HFF-Myc (cell line): ENCODE measurements around the gene MYOF.

Source experiments
- DNase-seq: peaks from one replicate; pipeline ENCODE4 v3.0.0-alpha.2; 2011; ENCODE audit warnings: low read depth; ENCODE audit errors: extremely low read depth
- H3K4me3 ChIP-seq: replicated peaks from 2 replicates; pipeline ENCODE4 v1.5.1; 2011; ENCODE audit warnings: low read depth, mild to moderate bottlenecking, control low read depth, low read length
- CTCF ChIP-seq: IDR thresholded peaks from 2 replicates; pipeline ENCODE4 v1.5.1; 2012; ENCODE audit warnings: mild to moderate bottlenecking, low read depth, low read length, control low read depth; ENCODE audit errors: missing control alignments

MYOF gene

DNA sequence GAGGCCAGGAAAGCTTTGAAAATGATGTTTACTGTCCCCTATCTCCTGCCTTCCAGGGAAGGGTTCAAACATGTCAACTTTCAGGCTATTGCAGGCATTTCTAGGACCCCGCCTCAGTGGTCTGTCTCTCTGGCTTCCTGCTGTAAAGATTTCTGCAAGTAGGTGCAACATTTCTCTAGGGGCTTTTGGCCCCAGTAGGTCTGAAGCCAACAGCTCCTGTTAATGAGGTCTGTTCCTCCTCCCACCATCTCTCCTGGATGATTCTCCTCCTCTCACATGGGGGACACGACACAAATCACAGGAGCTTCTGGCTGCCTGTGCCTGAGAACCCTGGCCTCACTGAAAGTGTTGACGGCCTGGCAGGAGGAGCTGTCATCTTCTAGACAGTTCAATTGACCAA lies 214.1 kb downstream of the MYOF start:
- DNase-seq, result no peak
- no peak overlapping the region for H3K4me3 ChIP-seq
- TF ChIP-seq CTCF, result no peak

- no peak overlapping the region for H3K4me3 ChIP-seq
- TF ChIP-seq CTCF, result no peak
- DNase-seq, result no peak
Measured at GRCh38 chr10:93267521-93267920, 214.6 kb downstream of the MYOF start.

DNA sequence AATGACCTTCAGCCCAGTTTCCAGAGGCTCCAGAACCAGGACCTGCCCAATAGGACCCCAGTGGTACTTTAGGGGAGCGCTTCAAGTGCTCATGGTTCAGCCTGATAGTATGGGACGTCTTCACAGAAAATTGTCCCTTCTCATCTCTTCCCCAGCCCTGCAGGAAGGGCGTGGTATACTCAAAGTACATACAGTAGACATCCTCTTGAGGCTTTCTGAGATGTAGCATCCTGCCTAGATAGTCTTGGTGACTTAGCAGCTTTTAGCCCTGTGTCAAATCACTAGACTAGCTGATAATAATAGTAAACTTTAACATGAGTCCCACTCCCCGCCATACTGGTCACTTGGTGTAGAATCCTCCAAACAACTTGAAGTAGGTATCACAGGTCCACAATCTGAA lies 215.3 kb downstream of the MYOF start:
- no peak for DNase-seq
- TF ChIP-seq CTCF, result no peak
- no peak overlapping the region for H3K4me3 ChIP-seq

DNA sequence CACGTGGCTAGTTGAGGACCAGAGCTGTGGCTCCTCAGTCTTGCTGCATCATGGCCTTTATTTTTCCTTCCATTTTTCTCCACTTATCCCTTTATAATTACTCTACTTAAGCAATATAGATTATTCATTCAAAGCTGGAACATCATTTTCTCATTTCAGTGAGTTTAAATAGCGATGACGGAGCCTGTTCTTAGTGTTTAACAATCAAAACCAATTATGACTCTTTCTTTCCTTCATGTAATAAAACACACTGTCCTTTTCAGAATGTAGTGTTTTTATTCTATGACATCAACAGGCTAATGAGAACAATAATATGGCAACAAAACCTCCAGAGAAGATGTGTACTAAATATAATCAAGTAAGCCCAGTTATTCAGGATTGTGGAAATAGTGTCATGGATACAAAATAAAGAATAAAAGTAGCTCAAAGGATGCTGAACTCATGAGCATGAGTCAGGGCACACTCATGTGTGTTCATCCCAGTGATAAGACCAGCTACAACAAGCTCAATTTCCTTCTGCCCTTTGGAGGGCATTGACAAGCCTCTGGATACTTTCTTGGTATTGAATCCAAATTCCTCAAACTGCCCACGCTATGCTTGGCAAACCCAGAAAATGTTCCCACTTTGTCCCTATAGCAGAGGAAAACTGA lies 220.0 kb downstream of the MYOF start:
- no peak for TF ChIP-seq CTCF
- DNase-seq, result no peak
- H3K4me3 ChIP-seq, result no peak overlapping the region

DNA sequence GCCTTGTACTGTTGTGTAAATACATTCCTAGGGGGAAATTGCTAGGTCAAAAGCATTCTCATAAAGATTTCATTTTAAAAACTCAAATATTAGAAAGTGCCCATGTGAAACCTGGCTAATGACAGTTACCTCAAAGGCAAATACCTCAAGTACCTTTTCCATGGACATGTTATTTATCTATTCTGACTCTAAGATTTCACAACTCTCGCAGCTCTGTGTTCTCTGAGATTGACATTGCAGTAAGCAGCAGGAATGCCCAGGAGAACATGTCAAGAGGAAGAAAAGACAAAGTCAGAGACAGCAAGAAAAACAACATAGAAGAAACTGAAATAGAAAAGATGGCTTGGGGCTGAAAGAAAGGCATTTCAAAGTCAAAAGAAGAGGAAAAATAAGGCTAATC lies 221.0 kb downstream of the MYOF start:
- no peak overlapping the region for H3K4me3 ChIP-seq
- no peak for TF ChIP-seq CTCF

GRCh38 chr10:93259126-93259525 lies 223.0 kb downstream of the MYOF start:
- TF ChIP-seq CTCF, result no peak
- H3K4me3 ChIP-seq, result no peak overlapping the region
- DNase-seq, result no peak

More for the DNA sequence above, 221.0 kb downstream of the MYOF start:
- DNase-seq, result no peak
